Right lobe of liver (tissue), 6 donors: ENCODE results near the gene TTC7B. TPM values are rescaled to one million over a fixed set of nuclear protein-coding genes. Genes with fewer than 3 reads are reported as not detected.

Experiments
- ATAC-seq, 4 donors: fragments of 200-7000 bp; cut with Tn5 transposase; one replicate each; pipeline ENCODE4 v1.9.1; 2020; ENCODE audit warnings: mild to moderate bottlenecking in 4 of 4, moderate library complexity in 4 of 4
- DNase-seq, 3 donors: peaks; one replicate each; pipeline ENCODE4 v3.0.0-alpha.2; 2020
- H3K27ac ChIP-seq, 3 donors: fragments of 200-600 bp; one replicate each; pipeline ENCODE4 v1.8.0; 2022
- H3K27me3 ChIP-seq, 2 donors: fragments of 200-600 bp; one replicate each; pipeline ENCODE4 v1.8.0; 2022
- H3K36me3 ChIP-seq, 4 donors: fragments of 200-600 bp; sonication (generic) in 1 of 4; one replicate each; pipeline versions ENCODE4 v1.5.1 to v1.8.0; 2017 to 2022; ENCODE audit warnings: control low read depth in 1 of 4
- H3K4me1 ChIP-seq, 4 donors: fragments of 200-600 bp; sonication (generic) in 1 of 4; one replicate each; pipeline versions ENCODE4 v1.5.1 to v1.8.0; 2017 to 2022; ENCODE audit warnings: control low read depth in 1 of 4
- H3K4me3 ChIP-seq, 3 donors: fragments of 200-600 bp; one replicate each; pipeline ENCODE4 v1.8.0; 2022
- H3K9me3 ChIP-seq, 4 donors: fragments of 200-600 bp; sonication (generic) in 1 of 4; one replicate each; pipeline versions ENCODE4 v1.5.1 to v1.8.0; 2017 to 2022; ENCODE audit warnings: control low read depth in 1 of 4
- CTCF ChIP-seq, 4 donors: fragments of 200-600 bp in 3 of 4; fragments of 450-650 bp in 1 of 4; IDR thresholded peaks; one replicate each; pipeline versions ENCODE4 v1.5.1 to v1.8.0; 2016 to 2022; ENCODE audit warnings: antibody characterized with exemption in 4 of 4, mild to moderate bottlenecking in 2 of 4
- POLR2A ChIP-seq: fragments of 450-650 bp; IDR thresholded peaks from one replicate; pipeline ENCODE4 v1.6.1; 2017; ENCODE audit warnings: antibody characterized with exemption, mild to moderate bottlenecking
- WGBS: methylation state at CpG from one replicate; pipeline ENCODE4 v1.1.6; 2018; ENCODE audit warnings: low coverage, low lambda C conversion rate; ENCODE audit not compliant: insufficient coverage; ENCODE audit errors: missing lambda C conversion rate; 5-methylcytosine and 5-hydroxymethylcytosine counted together
- intact Hi-C, 2 donors: fragments of 100-400 bp; cut with DNase I; formaldehyde crosslinking; loops; one replicate each; pipeline versions ENCODE4 v1.11.2 to v1.14.1; 2022
- total RNA-seq, 6 experiments: library from RNA; depleted of rRNA in 2 of 6; stranded (reverse); fragments of >200 nt in 2 of 6; fragmentation: NEBNext Ultra II Directional in 3 of 6; extraction: Animal tissue kit (Norgen Biotek cat#: 25700) in 3 of 6; gene quantifications; one replicate each; pipeline versions ENCODE4 v1.1.0 to v1.2.4, GENCODE V29; 2016 to 2023
- donor health status: DM: no; HTN: yes; CAD: no.
- donor health status: DM: no; HTN: no; CAD: no.
- donor health status: DM: no; HTN: no; CAD: no.
- donor health status: DM: no; HTN: yes; CAD: no.
- donor health status: DM: no; HTN: yes; CAD: no.

TTC7B gene
- total RNA-seq, 6 experiments from 2014 or later = 18.4 to 56.1 (median 37.5) TPM

- Histone ChIP-seq H3K9me3 (no peaks in the 10 kb centered on the region), H3K27ac (no peak overlapping the region), H3K36me3 (no peaks in the 10 kb centered on the region), H3K4me1 (no peaks in the 10 kb centered on the region), H3K4me3 (no peak overlapping the region), H3K27me3 (no peaks in the 10 kb centered on the region)
- no peak for DNase-seq
- no peak for TF ChIP-seq CTCF (IDR thresholded peaks at IDR 0.05)
- TF ChIP-seq POLR2A = no peak
- intact Hi-C loops = no loop called here
- 90% methylated on average over 9 of the region's 16 CpGs for WGBS
- no peak for ATAC-seq
Measured at GRCh38 chr14:90559811-90560492, 256.3 kb downstream of the TTC7B start.

GRCh38 chr14:90558983-90559590, 257.1 kb downstream of the TTC7B start:
- no peaks in the 10 kb centered on the region for H3K9me3 ChIP-seq
- H3K4me3 ChIP-seq = no peak overlapping the region
- no CpG with 5 or more reads among the region's 12 CpGs for WGBS
- intact Hi-C loops = no loop called here
- no peaks in the 10 kb centered on the region for H3K27me3 ChIP-seq
- H3K36me3 ChIP-seq = no peaks in the 10 kb centered on the region
- no peak for ATAC-seq
- H3K27ac ChIP-seq = no peak overlapping the region
- DNase-seq = no peak
- TF ChIP-seq POLR2A = no peak
- H3K4me1 ChIP-seq = no peaks in the 10 kb centered on the region

- WGBS = 92% methylated on average over 15 of the region's 30 CpGs
- intact Hi-C loops = no loop called here
- no peak overlapping the region for H3K27ac ChIP-seq
- no peak overlapping the region for H3K4me3 ChIP-seq
- DNase-seq = no peak
- ATAC-seq = no peak
- TF ChIP-seq POLR2A (no peak), CTCF (IDR thresholded peaks at IDR 0.05) (no peak)
- no peaks in the 10 kb centered on the region for H3K27me3 ChIP-seq
- no peaks in the 10 kb centered on the region for H3K9me3 ChIP-seq
- no peaks in the 10 kb centered on the region for H3K4me1 ChIP-seq
- H3K36me3 ChIP-seq = no peaks in the 10 kb centered on the region
Measured at GRCh38 chr14:90558041-90558982, 257.9 kb downstream of the TTC7B start.

GRCh38 chr14:90557516-90557915, 258.7 kb downstream of the TTC7B start:
- DNase-seq (no peak), ATAC-seq (no peak)
- no peaks in the 10 kb centered on the region for H3K27me3 ChIP-seq
- H3K9me3 ChIP-seq = no peaks in the 10 kb centered on the region
- TF ChIP-seq POLR2A = no peak
- TF ChIP-seq CTCF (IDR thresholded peaks at IDR 0.05) = no peak
- H3K4me3 ChIP-seq = no peak overlapping the region
- no peaks in the 10 kb centered on the region for H3K36me3 ChIP-seq
- H3K27ac ChIP-seq = no peak overlapping the region
- intact Hi-C loops = no loop called here
- WGBS = 100% methylated on average over 1 of the region's 7 CpGs
- H3K4me1 ChIP-seq = no peaks in the 10 kb centered on the region
